Retina (tissue), 1 donor: ENCODE results near the gene SELL.
"Not testable (repeated sequence)": the region's sequence is repeated elsewhere in the genome, so short reads cannot be mapped to it uniquely, and the experiment has no call there.

Source experiments
- DNase-seq: peaks from one replicate; pipeline ENCODE4 v3.0.0-alpha.2; 2016

The SELL gene

DNA sequence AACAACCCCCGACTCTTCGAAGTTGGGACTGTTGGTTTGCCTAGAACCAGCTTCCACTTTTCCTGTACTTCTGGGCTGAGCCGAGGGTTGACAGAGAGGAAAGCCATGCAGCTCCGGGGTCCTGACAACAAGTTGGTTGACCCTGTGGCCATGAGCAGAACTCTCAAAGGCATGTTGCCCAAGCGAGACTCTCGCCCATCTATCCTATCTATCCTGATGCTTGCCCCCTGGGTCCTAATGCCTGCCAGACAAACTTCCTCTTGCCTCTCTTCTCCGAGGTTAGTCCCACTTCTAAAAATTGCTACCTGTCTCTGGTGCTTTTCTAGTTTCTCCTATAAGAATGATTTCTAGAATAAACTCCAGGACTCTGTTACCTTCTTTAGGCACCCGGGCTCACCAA lies 48.7 kb downstream of the SELL start:
- DNase-seq = not testable (repeated sequence)

DNA sequence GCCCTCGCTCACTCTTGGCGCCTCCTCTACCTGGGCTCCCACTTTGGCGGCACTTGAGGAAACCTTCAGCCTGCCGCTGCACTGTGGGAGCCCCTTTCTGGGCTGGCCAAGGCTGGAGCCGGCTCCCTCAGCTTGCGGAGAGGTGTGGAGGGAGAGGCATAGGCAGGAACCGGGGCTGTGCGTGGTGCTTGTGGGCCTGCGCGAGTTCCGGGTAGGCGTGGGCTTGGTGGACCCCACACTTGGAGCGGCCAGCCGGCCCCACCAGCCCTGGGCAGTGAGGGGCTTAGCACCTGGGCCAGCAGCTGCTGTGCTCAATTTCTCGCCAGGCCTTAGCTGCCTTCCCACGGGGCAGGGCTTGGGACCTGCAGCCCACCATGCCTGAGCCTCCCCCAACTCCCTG lies 50.4 kb downstream of the SELL start:
- DNase-seq = not testable (repeated sequence)

- DNase-seq = not testable (repeated sequence)
Measured at GRCh38 chr1:169658777-169659176, 52.6 kb downstream of the SELL start.

DNA sequence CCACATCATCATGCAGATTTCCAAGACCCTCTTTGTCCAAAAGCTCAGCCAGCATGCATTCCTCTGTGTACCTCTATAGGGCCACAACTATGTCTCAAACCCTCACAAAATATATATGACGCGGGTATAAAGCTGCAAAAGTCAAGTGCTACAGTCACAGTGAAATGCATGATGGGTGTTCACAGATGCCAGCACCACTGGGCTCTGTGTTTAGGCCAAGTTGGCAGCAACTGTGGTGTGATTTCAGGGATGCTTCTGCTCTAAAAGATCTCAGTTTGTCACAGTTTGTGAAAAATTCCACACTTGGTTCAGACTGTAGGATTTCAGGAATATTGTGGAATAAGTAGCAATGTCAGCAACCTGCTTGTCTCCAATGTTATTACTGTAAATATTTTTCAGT lies 57.5 kb downstream of the SELL start:
- DNase-seq = no peak

GRCh38 chr1:169651035-169651434 lies 60.4 kb downstream of the SELL start:
- DNase-seq = no peak

DNA sequence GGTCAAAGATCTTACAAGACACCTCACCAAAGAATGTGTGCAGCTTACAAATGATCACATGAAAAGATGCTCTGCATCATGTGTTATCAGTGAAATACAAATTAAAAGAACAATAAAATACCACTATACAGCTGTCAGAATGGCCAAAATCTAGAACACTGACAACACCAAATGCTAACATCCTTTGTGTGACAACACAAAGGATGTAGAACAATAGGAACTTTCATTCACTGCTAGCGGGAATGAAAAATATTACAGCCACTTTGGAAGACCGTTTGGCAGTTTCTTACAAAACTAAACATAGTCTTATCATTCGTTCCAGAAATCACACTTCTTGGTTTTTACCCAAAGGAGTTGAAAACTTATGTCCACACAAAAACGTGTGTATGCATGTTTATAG lies 60.9 kb downstream of the SELL start:
- peak; percentile 56 for DNase-seq

- no peak for DNase-seq
Measured at GRCh38 chr1:169648709-169649108, 62.7 kb downstream of the SELL start.

- no peak for DNase-seq
Measured at GRCh38 chr1:169648187-169648586, 63.2 kb downstream of the SELL start.

- DNase-seq = no peak
Measured at GRCh38 chr1:169647512-169647911, 63.9 kb downstream of the SELL start.

- no peak for DNase-seq
Measured at GRCh38 chr1:169644297-169644696, 67.1 kb downstream of the SELL start.
